K562 (cell line): ENCODE results near the gene MYOM1. TPM values are rescaled to one million over a fixed set of nuclear protein-coding genes. Genes with fewer than 3 reads are reported as not detected.

ENCODE experiments used
- ATAC-seq: fragments of 200-7000 bp; cut with Tn5 transposase; 3 replicates; pipeline ENCODE4 v1.9.1; 2020; ENCODE audit warnings: moderate library complexity
- BruUV-seq: library from RNA; stranded (reverse); fragments of 400-500 nt; replicated peaks from 2 replicates; lab custom pipeline; 2021; lab: Mats Ljungman, UMichigan
- CTCF ChIA-PET: fragments of 300-600 bp; formaldehyde crosslinking; extraction: SDS; loops from one replicate; lab custom pipeline; 2021; ENCODE audit warnings: low intra/inter-chr PET ratio; lab: Yijun Ruan, JAX
- POLR2A ChIA-PET: fragments of 300-600, 350-650 bp; sonication (Branson Sonifier 250); formaldehyde crosslinking; extraction: SDS; loops from one replicate; lab custom pipeline; 2021; ENCODE audit warnings: antibody characterized with exemption, inconsistent platforms; lab: Yijun Ruan, JAX
- DNase-seq, 4 experiments: peaks; one replicate each; pipeline versions ENCODE4 v3.0.0 to v3.0.0-alpha.2; 2011 to 2018; ENCODE audit warnings: low spot score in 3 of 4, mixed read lengths in 3 of 4; ENCODE audit errors: extremely low read depth in 1 of 4
- FAIRE-seq: peaks from 2 replicates; lab custom pipeline; 2011; peaks lifted over from hg19 to GRCh38; lab: Jason Lieb, UNC
- H2AFZ ChIP-seq: 2 replicates; pipeline ENCODE4 v1.6.0; 2011; ENCODE audit warnings: low read depth, low read length, control low read depth, inconsistent platforms
- H3K27ac ChIP-seq: fragments of 200-600 bp; 3 replicates; pipeline ENCODE4 v1.8.0; 2011; ENCODE audit warnings: low read depth, mild to moderate bottlenecking, control low read depth, inconsistent platforms, low read length, moderate library complexity, mixed read lengths; ENCODE audit errors: extremely low read depth
- H3K27me3 ChIP-seq, 2 experiments: fragments of 300-600 bp in 1 of 2; 2 replicates in 1 of 2; 3 replicates in 1 of 2; pipeline versions ENCODE4 v1.6.0 to v1.8.0; 2011; ENCODE audit warnings: inconsistent platforms in 2 of 2, low read length in 2 of 2, mild to moderate bottlenecking in 1 of 2, mixed read lengths in 1 of 2, moderate library complexity in 1 of 2; ENCODE audit not compliant: control insufficient read depth in 2 of 2, insufficient read depth in 2 of 2
- H3K36me3 ChIP-seq: fragments of 300-600 bp; 3 replicates; pipeline ENCODE4 v1.8.0; 2011; ENCODE audit warnings: mild to moderate bottlenecking, low read length, inconsistent platforms; ENCODE audit not compliant: control insufficient read depth, insufficient read depth
- H3K4me1 ChIP-seq, 2 experiments: fragments of 200-600 bp in 1 of 2; replicated peaks in 1 of 2; 2 replicates in 1 of 2; 3 replicates in 1 of 2; pipeline versions ENCODE4 v1.5.1 to v1.8.0; 2011; ENCODE audit warnings: inconsistent platforms in 2 of 2, low read length in 2 of 2, mild to moderate bottlenecking in 1 of 2, mixed read lengths in 1 of 2, moderate library complexity in 1 of 2; ENCODE audit not compliant: control insufficient read depth in 2 of 2, insufficient read depth in 2 of 2
- H3K4me2 ChIP-seq: 2 replicates; pipeline ENCODE4 v1.6.1; 2011; ENCODE audit warnings: low read length, control low read depth, inconsistent platforms, mixed read lengths; ENCODE audit not compliant: insufficient read depth
- H3K4me3 ChIP-seq: fragments of 200-600 bp; sonication (generic), shearing (Covaris generic); 2 replicates; pipeline ENCODE4 v1.5.1; 2016; ENCODE audit warnings: control low read depth, inconsistent platforms
- H3K79me2 ChIP-seq: fragments of 200-600 bp; 3 replicates; pipeline ENCODE4 v1.8.0; 2011; ENCODE audit warnings: low read length, inconsistent platforms; ENCODE audit not compliant: control insufficient read depth, insufficient read depth
- H3K9ac ChIP-seq, 2 experiments: 2 replicates each; pipeline versions ENCODE4 v1.6.0 to v1.6.1; 2011; ENCODE audit warnings: low read depth in 2 of 2, low read length in 2 of 2, control low read depth in 1 of 2, inconsistent platforms in 1 of 2, mild to moderate bottlenecking in 1 of 2, mixed read lengths in 1 of 2; ENCODE audit not compliant: insufficient read depth in 1 of 2
- H3K9me1 ChIP-seq: one replicate; pipeline ENCODE4 v1.6.0; 2011; ENCODE audit warnings: inconsistent platforms, mild to moderate bottlenecking, low read length, moderate library complexity; ENCODE audit not compliant: control insufficient read depth, insufficient read depth
- H3K9me3 ChIP-seq: replicated peaks from 2 replicates; pipeline ENCODE4 v1.5.1; 2011; ENCODE audit warnings: low read depth, low read length, inconsistent platforms; ENCODE audit not compliant: control insufficient read depth, insufficient read depth
- H4K20me1 ChIP-seq: replicated peaks from 2 replicates; pipeline ENCODE4 v1.6.1; 2011; ENCODE audit warnings: low read length, inconsistent platforms, mixed read lengths; ENCODE audit not compliant: control insufficient read depth, insufficient read depth
- RFX5 ChIP-seq: IDR thresholded peaks from 2 replicates; pipeline ENCODE4 v1.6.1; 2011; ENCODE audit warnings: low read depth, mild to moderate bottlenecking, improper control_type of control experiment, low read length
- STAT5B ChIP-seq: fragments of 250-450 bp; sonication (Bioruptor Pico); IDR thresholded peaks from 2 replicates; pipeline ENCODE4 v1.8.0; 2021; ENCODE audit warnings: mild to moderate bottlenecking, inconsistent platforms
- whole genome bisulfite sequencing: fragments of 100-300 bp; shearing (Covaris generic); methylation state at CpG from one replicate; pipeline ENCODE4 v1.1.6; 2016; ENCODE audit warnings: low coverage, mixed read lengths; ENCODE audit not compliant: insufficient coverage; ENCODE audit errors: missing lambda C conversion rate; 5-methylcytosine and 5-hydroxymethylcytosine counted together
- in situ Hi-C: fragments of 300-500 bp; cut with MboI; formaldehyde crosslinking; loops from 4 replicates; pipeline ENCODE4 v1.15.0; 2018; ENCODE audit warnings: inconsistent platforms, mixed read lengths
- intact Hi-C: fragments of 100-400 bp; cut with micrococcal nuclease; formaldehyde crosslinking; loops from 2 replicates; pipeline ENCODE4 v1.14.2; 2022
- polyA plus RNA-seq, 8 experiments: library from polyadenylated mRNA; depleted of rRNA in 4 of 8; stranded (reverse) in 5 of 8; unstranded in 3 of 8; fragments of >200 nt; fragmentation: Nextera tagmentation in 2 of 8; fragmentation: Illumina TruSeq in 1 of 8; extraction: Ambion mirVana in 2 of 8; extraction: Trizol in 1 of 8; gene quantifications; 2 replicates each; pipeline versions ENCODE4 v1.2.1 to v1.2.3, GENCODE V29; 2011 to 2014; ENCODE audit warnings: inconsistent platforms in 1 of 8, missing spikeins in 1 of 8
- total RNA-seq, 7 experiments: library from RNA; depleted of rRNA in 6 of 7; stranded (reverse); fragments of >200 nt in 6 of 7; fragmentation: Illumina TruSeq in 2 of 7; extraction: Trizol in 2 of 7; gene quantifications; 2 replicates each; pipeline versions ENCODE4 v1.2.1 to v1.2.3, GENCODE V29; 2011 to 2021; ENCODE audit warnings: low replicate concordance in 1 of 7
- TF ChIP-seq, protein P1 (sequence below): sonication (generic); formaldehyde crosslinking; IDR thresholded peaks from 2 replicates; pipeline ENCODE4 v1.5.0; 2020; ENCODE audit warnings: missing genetic modification reagents
- TF ChIP-seq, protein P2 (sequence below): fragments of 450-650 bp; IDR thresholded peaks from 2 replicates; pipeline ENCODE4 v1.6.1; 2016; ENCODE audit warnings: borderline replicate concordance

MYOM1 gene
- total and polyA plus RNA-seq, 9 of the 15 experiments (the other 6 are each of a cell fraction or from before 2014, with no cell fraction given), result 0.01 to 0.62 (median 0.25) TPM

DNA sequence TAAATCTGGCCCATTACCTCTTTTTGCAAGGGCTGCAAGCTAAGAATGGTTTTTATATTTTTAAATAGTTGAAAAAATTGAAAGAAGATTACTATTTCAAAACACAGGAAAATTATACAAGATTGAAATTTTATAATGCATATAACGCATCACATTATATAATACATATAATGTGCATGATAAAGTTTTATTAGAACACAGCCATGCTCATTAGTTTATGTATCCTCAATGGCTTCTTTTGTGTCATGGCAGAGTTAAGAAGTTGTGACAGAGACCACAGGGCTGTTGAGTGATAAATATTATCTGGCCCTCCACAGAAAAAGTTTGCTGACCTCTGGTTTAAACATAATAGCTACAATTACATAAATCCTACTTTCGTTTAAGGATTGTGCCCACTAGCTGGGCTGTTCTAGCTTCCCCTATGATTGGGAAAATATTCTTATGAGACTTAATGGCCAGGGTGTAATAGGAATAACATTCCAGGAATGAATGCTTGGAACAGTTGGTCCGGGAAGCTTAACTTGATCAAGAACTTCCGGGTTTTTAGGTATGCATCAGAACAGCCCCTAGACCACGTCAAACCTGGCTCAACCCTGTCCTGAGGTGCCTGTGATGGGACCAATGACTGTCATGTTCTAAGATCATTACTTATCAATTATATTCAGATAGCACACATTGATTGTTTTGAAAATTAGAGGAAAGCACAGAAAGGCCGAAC, 108.1 kb downstream of the MYOM1 start (continued):
- 0 out of 2 replicates have a peak, but pooled peaks have one; percentile 18 for TF ChIP-seq STAT5B (CRISPR knock-in tag)

DNA sequence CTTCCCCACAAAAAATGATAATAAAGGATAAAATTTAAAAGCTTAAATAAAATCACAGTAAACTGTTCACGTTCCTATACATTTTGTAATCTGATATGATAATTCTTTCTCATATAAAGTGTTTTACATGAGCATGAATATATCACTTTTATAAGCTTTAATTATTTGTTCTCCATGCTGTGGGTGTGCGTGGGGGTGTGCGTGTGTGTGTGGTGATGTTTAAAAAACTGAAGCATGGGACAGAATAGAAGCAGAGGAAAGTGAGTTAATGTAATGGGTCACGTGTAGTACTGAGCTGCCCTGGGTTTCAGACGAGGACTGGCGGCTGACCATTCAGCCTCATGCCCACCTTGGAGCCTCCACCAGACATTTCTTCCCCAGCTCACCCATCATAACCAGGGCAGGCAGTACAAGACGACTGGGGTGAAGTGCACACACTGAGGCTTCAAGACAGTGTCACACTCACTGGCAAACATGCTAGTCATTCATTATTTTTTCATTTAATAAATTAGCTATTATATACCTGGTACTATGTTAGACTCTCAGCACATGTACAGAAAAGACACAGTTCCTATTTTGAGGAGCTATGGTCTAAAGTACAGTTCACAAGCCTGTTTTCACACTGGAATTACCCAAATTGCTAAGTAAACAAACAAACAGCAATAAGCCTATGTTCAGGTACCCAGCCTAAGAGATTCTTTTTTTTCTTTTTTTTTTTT, 109.6 kb downstream of the MYOM1 start:
- no peaks in the 10 kb centered on the region for H3K9me3 ChIP-seq
- ChIA-PET POLR2A (interaction anchor here (0.6 kb wide), 1 partner anchor 9 kb away, joined by 3 read pairs; no protein-coding TSS in a partner anchor), CTCF (no interaction called here)
- no peak overlapping the region for H3K27ac ChIP-seq
- FAIRE-seq (no peak), DNase-seq (no peak), ATAC-seq (no peak)
- in situ Hi-C loops, result no loop called here
- no peak overlapping the region for H3K4me3 ChIP-seq
- 5% methylated on average over 7 of the region's 7 CpGs for WGBS
- H3K79me2 ChIP-seq, result no peaks in the 10 kb centered on the region
- H3K9me1 ChIP-seq, result no peaks in the 10 kb centered on the region
- BruUV-seq, result no TSS peak
- TF ChIP-seq, protein P1, sequence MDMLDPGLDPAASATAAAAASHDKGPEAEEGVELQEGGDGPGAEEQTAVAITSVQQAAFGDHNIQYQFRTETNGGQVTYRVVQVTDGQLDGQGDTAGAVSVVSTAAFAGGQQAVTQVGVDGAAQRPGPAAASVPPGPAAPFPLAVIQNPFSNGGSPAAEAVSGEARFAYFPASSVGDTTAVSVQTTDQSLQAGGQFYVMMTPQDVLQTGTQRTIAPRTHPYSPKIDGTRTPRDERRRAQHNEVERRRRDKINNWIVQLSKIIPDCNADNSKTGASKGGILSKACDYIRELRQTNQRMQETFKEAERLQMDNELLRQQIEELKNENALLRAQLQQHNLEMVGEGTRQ, result peak; percentile 9; the same call in 1 of the 2 replicates
- TF ChIP-seq, protein P2, sequence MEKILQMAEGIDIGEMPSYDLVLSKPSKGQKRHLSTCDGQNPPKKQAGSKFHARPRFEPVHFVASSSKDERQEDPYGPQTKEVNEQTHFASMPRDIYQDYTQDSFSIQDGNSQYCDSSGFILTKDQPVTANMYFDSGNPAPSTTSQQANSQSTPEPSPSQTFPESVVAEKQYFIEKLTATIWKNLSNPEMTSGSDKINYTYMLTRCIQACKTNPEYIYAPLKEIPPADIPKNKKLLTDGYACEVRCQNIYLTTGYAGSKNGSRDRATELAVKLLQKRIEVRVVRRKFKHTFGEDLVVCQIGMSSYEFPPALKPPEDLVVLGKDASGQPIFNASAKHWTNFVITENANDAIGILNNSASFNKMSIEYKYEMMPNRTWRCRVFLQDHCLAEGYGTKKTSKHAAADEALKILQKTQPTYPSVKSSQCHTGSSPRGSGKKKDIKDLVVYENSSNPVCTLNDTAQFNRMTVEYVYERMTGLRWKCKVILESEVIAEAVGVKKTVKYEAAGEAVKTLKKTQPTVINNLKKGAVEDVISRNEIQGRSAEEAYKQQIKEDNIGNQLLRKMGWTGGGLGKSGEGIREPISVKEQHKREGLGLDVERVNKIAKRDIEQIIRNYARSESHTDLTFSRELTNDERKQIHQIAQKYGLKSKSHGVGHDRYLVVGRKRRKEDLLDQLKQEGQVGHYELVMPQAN, result no peak
- TF ChIP-seq RFX5, result no peak
- TF ChIP-seq, all 486 proteins: peak for 1
- Histone ChIP-seq H3K4me2 (no peak overlapping the region), H4K20me1 (no peaks in the 10 kb centered on the region), H3K27me3 (0 out of 5 replicates have a peak, but pooled peaks cover 0 to 2% of the 10 kb centered on the region in 2 experiments), H3K36me3 (no peaks in the 10 kb centered on the region), H3K9ac (no peak overlapping the region), H2AFZ (no peak overlapping the region), H3K4me1 (peaks cover 0 to 6% of the 10 kb centered on the region in 2 experiments; a peak in 3 of 5 replicates)
- intact Hi-C loops, result no loop called here
